Progenitor cell of endocrine pancreas (in vitro differentiated cells): ENCODE data around the gene AAMDC. TPM values are rescaled to one million over a fixed set of nuclear protein-coding genes. Genes with fewer than 3 reads are reported as not detected.
"Not testable (repeated sequence)": the region's sequence is repeated elsewhere in the genome, so short reads cannot be mapped to it uniquely, and the experiment has no call there.

Source experiments
- DNase-seq: peaks from one replicate; pipeline ENCODE4 v3.0.0; 2021; ENCODE audit warnings: low spot score; ENCODE audit not compliant: unreplicated experiment
- H3K27ac Mint-ChIP-seq: 2 replicates; pipeline ENCODE4 v1.8.0; 2021; ENCODE audit warnings: mild to moderate bottlenecking, moderate library complexity, mixed read lengths
- H3K27me3 Mint-ChIP-seq: 2 replicates; pipeline ENCODE4 v1.8.0; 2021; ENCODE audit warnings: mixed read lengths
- H3K36me3 Mint-ChIP-seq: 2 replicates; pipeline ENCODE4 v1.8.0; 2022; ENCODE audit warnings: mixed read lengths; ENCODE audit not compliant: insufficient read depth
- H3K4me1 Mint-ChIP-seq: 2 replicates; pipeline ENCODE4 v1.8.0; 2021; ENCODE audit warnings: low read depth, mixed read lengths
- H3K4me3 Mint-ChIP-seq: 2 replicates; pipeline ENCODE4 v1.8.0; 2021; ENCODE audit warnings: low read depth, mild to moderate bottlenecking, moderate library complexity, mixed read lengths
- H3K9me3 Mint-ChIP-seq: 2 replicates; pipeline ENCODE4 v1.8.0; 2021; ENCODE audit warnings: low read depth, mixed read lengths
- CTCF ChIP-seq: fragments of 200-600 bp; sonication (generic); IDR thresholded peaks from one replicate; pipeline ENCODE4 v1.5.0; 2021; ENCODE audit warnings: antibody characterized with exemption, mild to moderate bottlenecking; ENCODE audit not compliant: unreplicated experiment
- total RNA-seq: library from RNA; stranded (reverse); gene quantifications from 2 replicates; pipeline ENCODE4 v1.2.1, GENCODE V29; 2021

Gene AAMDC
- total RNA-seq, 1 donor from 2014 or later: 20.4 TPM

- Mint-ChIP-seq H3K9me3 (no peaks in the 10 kb centered on the region), H3K27me3 (no peaks in the 10 kb centered on the region)
Observed at GRCh38 chr11:77874206-77874605, 53.3 kb downstream of the AAMDC start.

GRCh38 chr11:77876045-77876444 lies 55.1 kb downstream of the AAMDC start:
- H3K4me1 Mint-ChIP-seq: peaks cover 2% of the 10 kb centered on the region
- TF ChIP-seq CTCF: no peak
- no peak overlapping the region for H3K4me3 Mint-ChIP-seq
- peaks cover 4% of the 10 kb centered on the region for H3K36me3 Mint-ChIP-seq
- H3K9me3 Mint-ChIP-seq: no peaks in the 10 kb centered on the region
- H3K27ac Mint-ChIP-seq: no peak overlapping the region
- no peak for DNase-seq
- H3K27me3 Mint-ChIP-seq: no peaks in the 10 kb centered on the region

More at GRCh38 chr11:77874206-77874605, 53.3 kb downstream of the AAMDC start:
- no peak for DNase-seq
- no peak overlapping the region for H3K27ac Mint-ChIP-seq
- peaks cover 7% of the 10 kb centered on the region for H3K36me3 Mint-ChIP-seq
- H3K4me1 Mint-ChIP-seq: peaks cover 2% of the 10 kb centered on the region
- no peak overlapping the region for H3K4me3 Mint-ChIP-seq
- TF ChIP-seq CTCF: no peak

- not testable (repeated sequence) for DNase-seq, H3K4me3 Mint-ChIP-seq, H3K27ac Mint-ChIP-seq, H3K36me3 Mint-ChIP-seq, H3K4me1 Mint-ChIP-seq, H3K27me3 Mint-ChIP-seq, H3K9me3 Mint-ChIP-seq
Observed at GRCh38 chr11:77878247-77878646, 57.3 kb downstream of the AAMDC start.

- H3K4me3 Mint-ChIP-seq: no peak overlapping the region
- peaks cover 3% of the 10 kb centered on the region for H3K36me3 Mint-ChIP-seq
- no peaks in the 10 kb centered on the region for H3K9me3 Mint-ChIP-seq
- no peak for DNase-seq
- peaks cover 2% of the 10 kb centered on the region for H3K4me1 Mint-ChIP-seq
- H3K27ac Mint-ChIP-seq: no peak overlapping the region
- TF ChIP-seq CTCF: no peak
- no peaks in the 10 kb centered on the region for H3K27me3 Mint-ChIP-seq
Observed at GRCh38 chr11:77879218-77879617, 58.3 kb downstream of the AAMDC start.

GRCh38 chr11:77882396-77882795 lies 61.5 kb downstream of the AAMDC start:
- no peak overlapping the region for H3K4me3 Mint-ChIP-seq
- H3K36me3 Mint-ChIP-seq: peaks cover 16% of the 10 kb centered on the region
- H3K27me3 Mint-ChIP-seq: no peaks in the 10 kb centered on the region
- no peaks in the 10 kb centered on the region for H3K4me1 Mint-ChIP-seq
- no peak for TF ChIP-seq CTCF
- H3K27ac Mint-ChIP-seq: no peak overlapping the region
- H3K9me3 Mint-ChIP-seq: no peaks in the 10 kb centered on the region
- no peak for DNase-seq

- TF ChIP-seq CTCF: no peak
- peaks cover 22% of the 10 kb centered on the region for H3K36me3 Mint-ChIP-seq
Observed at GRCh38 chr11:77883775-77884174, 62.8 kb downstream of the AAMDC start.

More at GRCh38 chr11:77883775-77884174, 62.8 kb downstream of the AAMDC start:
- H3K27ac Mint-ChIP-seq: no peak overlapping the region
- no peaks in the 10 kb centered on the region for H3K9me3 Mint-ChIP-seq
- no peak overlapping the region for H3K4me3 Mint-ChIP-seq
- no peaks in the 10 kb centered on the region for H3K27me3 Mint-ChIP-seq
- DNase-seq: no peak
- no peaks in the 10 kb centered on the region for H3K4me1 Mint-ChIP-seq
